ENCODE measurements around the gene MRPL34. TPM values are rescaled to one million over a fixed set of nuclear protein-coding genes. Genes with fewer than 3 reads are reported as not detected.

The MRPL34 gene
- total RNA-seq, 1 experiment from 2014 or later, result 87.7 TPM

DNA sequence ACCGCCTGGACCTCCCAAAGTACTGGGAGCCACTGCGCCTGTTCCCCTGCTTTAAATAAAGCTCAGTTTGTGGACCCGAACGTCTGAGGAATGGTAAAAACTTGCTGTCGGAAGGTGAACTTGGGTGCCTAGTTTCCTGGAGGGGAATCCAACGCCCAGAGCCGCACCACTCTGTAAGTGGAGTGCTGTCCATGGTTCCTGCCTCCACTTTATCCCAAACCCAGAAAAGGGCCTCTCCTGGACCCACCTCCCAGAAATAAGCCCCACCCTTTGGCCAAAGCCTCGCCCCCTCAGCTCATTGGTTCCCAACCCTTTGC, 26.6 kb downstream of the MRPL34 start:
- in situ Hi-C loops (cut with HindIII; ENCODE audit: low pct_unique_long_range_greater_than_20kb, low sequenced_read_pairs), result no loop called here
- no TSS peak for BruUV-seq (replicated peaks)
- DNase-seq (ENCODE audit: low read depth, low spot score) (no peak), ATAC-seq (no peak)
- intact Hi-C loops (cut with micrococcal nuclease; ENCODE audit: unreplicated experiment), result no loop called here
- TF ChIP-seq REST (IDR thresholded peaks at IDR 0.05; ENCODE audit: insufficient read depth in 1 of 2, low read depth in 2 of 2, low read length in 1 of 2) (peak; percentile 59 to 61; a peak in 1 of 4 replicates), TCF7L2 (IDR thresholded peaks at IDR 0.05; ENCODE audit: low read depth, low read length) (no peak)
- Histone ChIP-seq H3K27ac (ENCODE audit: low read length) (no peak overlapping the region), H3K9me3 (ENCODE audit: control insufficient read depth, insufficient read depth, low read depth, low read length) (no peaks in the 10 kb centered on the region), H3K36me3 (ENCODE audit: control insufficient read depth, insufficient read depth, low read length) (peaks cover 7% of the 10 kb centered on the region; the same call in 1 of the 2 replicates), H3K4me3 (ENCODE audit: low read depth in 2 of 2, low read length in 2 of 2) (no peak overlapping the region), H3K27me3 (ENCODE audit: control insufficient read depth, insufficient read depth, low read length) (no peaks in the 10 kb centered on the region), H3K4me1 (ENCODE audit: control insufficient read depth, insufficient read depth, low read length) (peaks cover 8% of the 10 kb centered on the region; the same call in 1 of the 2 replicates)
- POLR2A ChIA-PET, result interaction anchor here (0.5 kb wide), 1 partner anchor 29 kb away, joined by 7 read pairs; no protein-coding TSS in a partner anchor
- CTCF ChIA-PET, result interaction anchor here (0.6 to 1.0 kb wide), 2 partner anchors 26 to 560 kb away, joined by 3 to 5 read pairs; no protein-coding TSS in a partner anchor

- Histone ChIP-seq H3K4me3 (ENCODE audit: low read depth in 2 of 2, low read length in 2 of 2) (no peak overlapping the region), H3K27me3 (ENCODE audit: control insufficient read depth, insufficient read depth, low read length) (no peaks in the 10 kb centered on the region), H3K4me1 (ENCODE audit: control insufficient read depth, insufficient read depth, low read length) (peaks cover 8% of the 10 kb centered on the region; the same call in 1 of the 2 replicates), H3K36me3 (ENCODE audit: control insufficient read depth, insufficient read depth, low read length) (peaks cover 7% of the 10 kb centered on the region; the same call in 1 of the 2 replicates), H3K27ac (ENCODE audit: low read length) (no peak overlapping the region), H3K9me3 (ENCODE audit: control insufficient read depth, insufficient read depth, low read depth, low read length) (no peaks in the 10 kb centered on the region)
- ATAC-seq (no peak), DNase-seq (ENCODE audit: low read depth, low spot score) (no peak)
- ChIA-PET POLR2A (interaction anchor here (0.5 kb wide), 1 partner anchor 28 kb away, joined by 7 read pairs; no protein-coding TSS in a partner anchor), CTCF (interaction anchor here (0.6 to 1.0 kb wide), 3 partner anchors 25 to 561 kb away, joined by 3 to 5 read pairs (median 4); no protein-coding TSS in a partner anchor)
- TF ChIP-seq TCF7L2 (IDR thresholded peaks at IDR 0.05; ENCODE audit: low read depth, low read length) (no peak), REST (IDR thresholded peaks at IDR 0.05; ENCODE audit: insufficient read depth in 1 of 2, low read depth in 2 of 2, low read length in 1 of 2) (no peak), POLR2AphosphoS5 (IDR thresholded peaks at IDR 0.05; ENCODE audit: low read depth, low read length) (no peak)
- in situ Hi-C loops (cut with HindIII; ENCODE audit: low pct_unique_long_range_greater_than_20kb, low sequenced_read_pairs) (no loop called here), intact Hi-C loops (cut with micrococcal nuclease; ENCODE audit: unreplicated experiment) (no loop called here)
- no TSS peak for BruUV-seq (replicated peaks)
Observed at GRCh38 chr19:17332677-17333581, 27.3 kb downstream of the MRPL34 start.
